DOHH2 (cell line): ENCODE results near the gene TPBGL.

ENCODE experiments used
- H3F3A ChIP-seq: fragments of 200-600 bp; sonication (generic), shearing (Covaris generic); 2 replicates; pipeline ENCODE4 v1.6.0; 2016; ENCODE audit warnings: antibody characterized with exemption, mild to moderate bottlenecking; ENCODE audit not compliant: control insufficient read depth, insufficient read depth
- H3K27ac ChIP-seq: fragments of 200-600 bp; sonication (generic); 2 replicates; pipeline ENCODE4 v1.5.1; 2014; ENCODE audit warnings: low read depth, mild to moderate bottlenecking, low read length, moderate library complexity
- H3K27me3 ChIP-seq: fragments of 200-600 bp; sonication (generic); 2 replicates; pipeline ENCODE4 v1.6.1; 2014; ENCODE audit warnings: mild to moderate bottlenecking, low read length, mixed read lengths; ENCODE audit not compliant: control insufficient read depth
- H3K36me3 ChIP-seq: fragments of 200-600 bp; sonication (generic); 2 replicates; pipeline ENCODE4 v1.6.1; 2014; ENCODE audit warnings: mild to moderate bottlenecking, low read length, moderate library complexity, mixed read lengths; ENCODE audit not compliant: control insufficient read depth
- H3K4me1 ChIP-seq: fragments of 200-600 bp; sonication (generic); 2 replicates; pipeline ENCODE4 v1.6.1; 2014; ENCODE audit warnings: mild to moderate bottlenecking, low read length, mixed read lengths; ENCODE audit not compliant: control insufficient read depth
- H3K4me2 ChIP-seq: fragments of 200-600 bp; sonication (generic); 2 replicates; pipeline ENCODE4 v1.6.0; 2014; ENCODE audit warnings: mild to moderate bottlenecking, low read length, moderate library complexity
- H3K4me3 ChIP-seq: fragments of 200-600 bp; sonication (generic); 2 replicates; pipeline ENCODE4 v1.5.1; 2014; ENCODE audit warnings: mild to moderate bottlenecking, low read length, mixed read lengths
- H3K79me2 ChIP-seq: fragments of 200-600 bp; sonication (generic); 2 replicates; pipeline ENCODE4 v1.6.1; 2014; ENCODE audit warnings: mild to moderate bottlenecking, low read length, mixed read lengths; ENCODE audit not compliant: control insufficient read depth
- H3K9me2 ChIP-seq: fragments of 200-600 bp; sonication (generic); replicated peaks from 2 replicates; pipeline ENCODE4 v1.6.1; 2014; ENCODE audit warnings: mild to moderate bottlenecking, low read length, mixed read lengths; ENCODE audit not compliant: control insufficient read depth
- H3K9me3 ChIP-seq: fragments of 200-600 bp; sonication (generic); 2 replicates; pipeline ENCODE4 v1.6.1; 2014; ENCODE audit warnings: antibody characterized with exemption, low read length, mixed read lengths; ENCODE audit not compliant: control insufficient read depth, insufficient read depth
- H4K20me1 ChIP-seq: fragments of 200-600 bp; sonication (generic); 2 replicates; pipeline ENCODE4 v1.6.0; 2014; ENCODE audit warnings: low read depth, mild to moderate bottlenecking, antibody characterized with exemption, low read length, moderate library complexity; ENCODE audit not compliant: control insufficient read depth, insufficient read depth
- CTCF ChIP-seq: fragments of 200-600 bp; sonication (generic); IDR thresholded peaks from one replicate; pipeline ENCODE4 v1.5.1; 2014; ENCODE audit warnings: antibody characterized with exemption, mild to moderate bottlenecking, low read depth, low read length; ENCODE audit not compliant: poor library complexity, severe bottlenecking
- EZH2phosphoT487 ChIP-seq: fragments of 200-600 bp; sonication (generic); IDR thresholded peaks from 2 replicates; pipeline ENCODE4 v1.6.1; 2017; ENCODE audit warnings: borderline replicate concordance, mild to moderate bottlenecking, antibody characterized with exemption, low read length, moderate library complexity, mixed read lengths

TPBGL gene, protein sequence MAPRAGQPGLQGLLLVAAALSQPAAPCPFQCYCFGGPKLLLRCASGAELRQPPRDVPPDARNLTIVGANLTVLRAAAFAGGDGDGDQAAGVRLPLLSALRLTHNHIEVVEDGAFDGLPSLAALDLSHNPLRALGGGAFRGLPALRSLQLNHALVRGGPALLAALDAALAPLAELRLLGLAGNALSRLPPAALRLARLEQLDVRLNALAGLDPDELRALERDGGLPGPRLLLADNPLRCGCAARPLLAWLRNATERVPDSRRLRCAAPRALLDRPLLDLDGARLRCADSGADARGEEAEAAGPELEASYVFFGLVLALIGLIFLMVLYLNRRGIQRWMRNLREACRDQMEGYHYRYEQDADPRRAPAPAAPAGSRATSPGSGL

DNA sequence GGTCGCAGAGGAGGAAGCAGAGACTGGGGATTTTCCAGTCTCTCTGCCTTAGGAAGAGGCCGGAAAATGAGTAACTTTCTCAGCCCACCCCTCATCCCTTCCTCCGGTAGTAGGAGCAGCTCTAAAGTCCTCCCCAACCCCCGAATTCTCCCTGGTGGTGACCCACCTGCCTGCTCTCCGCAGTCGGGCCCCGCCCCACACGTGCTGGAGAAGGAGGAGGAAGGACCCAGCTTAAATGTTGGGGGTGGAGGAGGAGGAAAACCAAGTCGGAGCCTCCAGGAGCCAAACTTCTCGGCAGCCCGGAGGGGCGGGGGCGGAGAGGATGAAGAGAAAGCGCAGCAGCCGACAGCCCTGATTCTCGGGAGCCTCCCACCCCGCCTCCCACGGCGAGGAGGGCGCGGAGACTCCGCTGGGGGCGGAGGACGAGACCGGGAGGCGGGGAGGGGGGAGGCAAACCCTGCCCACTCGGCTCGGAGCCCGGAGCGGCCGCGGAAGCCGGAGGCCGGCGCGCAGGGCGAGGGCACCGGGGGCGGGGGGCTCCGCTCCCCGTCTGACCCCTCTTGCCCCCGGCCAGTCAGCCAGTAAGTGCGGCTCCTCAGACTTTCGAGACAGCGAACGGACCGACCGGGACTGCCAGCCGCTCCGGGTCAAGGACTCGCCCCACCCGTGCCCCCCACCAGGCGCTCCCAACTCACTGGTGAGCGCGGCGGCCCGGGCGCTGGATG lies at the start of gene TPBGL:
Gene TPBGL, plus strand, starts transcription at position 464 of the 725 bp plus-strand sequence. CDS start 276 bp downstream, outside the sequence.
- H3K79me2 ChIP-seq = no peaks in the 10 kb centered on the region
- no peaks in the 10 kb centered on the region for H4K20me1 ChIP-seq
- no peaks in the 10 kb centered on the region for H3K9me2 ChIP-seq
- H3K9me3 ChIP-seq = no peaks in the 10 kb centered on the region
- no peaks in the 10 kb centered on the region for H3F3A ChIP-seq
- no peak for TF ChIP-seq CTCF
- TF ChIP-seq EZH2phosphoT487 = no peak
- no peaks in the 10 kb centered on the region for H3K36me3 ChIP-seq
- H3K4me1 ChIP-seq = no peaks in the 10 kb centered on the region
- no peak within 1 kb of the TSS for H3K4me3 ChIP-seq
- H3K27ac ChIP-seq = no peak within 1 kb of the TSS
- H3K4me2 ChIP-seq = no peak within 1 kb of the TSS
- H3K27me3 ChIP-seq = no peaks in the 10 kb centered on the region

DNA sequence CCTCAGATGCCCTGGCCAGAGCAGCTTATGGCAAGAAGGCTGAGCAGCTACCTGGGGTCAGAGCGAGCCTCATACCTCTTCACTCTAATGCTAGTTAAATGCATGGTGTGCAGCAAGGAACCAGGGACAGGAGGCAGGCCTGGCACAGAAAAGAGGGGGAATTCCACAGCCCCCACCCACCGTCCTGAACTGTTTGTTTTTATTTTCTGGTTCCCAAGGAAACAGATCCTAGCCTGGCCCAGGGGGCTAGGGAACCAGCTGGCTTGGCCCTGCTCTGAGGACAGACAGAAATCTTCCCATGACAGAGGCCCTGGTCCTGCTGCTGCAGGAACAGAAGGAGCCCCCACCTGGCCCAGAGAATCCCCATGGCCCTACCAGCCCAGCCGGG lies 49.2 kb upstream of the TPBGL start:
- H3K79me2 ChIP-seq = no peaks in the 10 kb centered on the region
- TF ChIP-seq EZH2phosphoT487 (no peak), CTCF (no peak)

DNA sequence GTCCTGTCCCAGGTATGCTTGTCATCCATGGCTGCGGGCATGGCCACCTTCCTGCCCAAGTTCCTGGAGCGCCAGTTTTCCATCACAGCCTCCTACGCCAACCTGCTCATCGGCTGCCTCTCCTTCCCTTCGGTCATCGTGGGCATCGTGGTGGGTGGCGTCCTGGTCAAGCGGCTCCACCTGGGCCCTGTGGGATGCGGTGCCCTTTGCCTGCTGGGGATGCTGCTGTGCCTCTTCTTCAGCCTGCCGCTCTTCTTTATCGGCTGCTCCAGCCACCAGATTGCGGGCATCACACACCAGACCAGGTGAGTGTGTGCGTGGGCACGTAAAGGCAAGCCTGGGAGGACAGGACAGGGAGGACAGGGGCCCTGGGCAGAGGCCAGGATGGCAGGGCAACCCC lies 47.3 kb upstream of the TPBGL start:
- Histone ChIP-seq H3K9me3 (no peaks in the 10 kb centered on the region), H3K36me3 (no peaks in the 10 kb centered on the region), H3K9me2 (no peaks in the 10 kb centered on the region), H3K4me2 (no peak overlapping the region), H3K27ac (no peak overlapping the region), H3K4me3 (no peak overlapping the region), H3K4me1 (no peaks in the 10 kb centered on the region), H3K27me3 (no peaks in the 10 kb centered on the region), H3F3A (no peaks in the 10 kb centered on the region), H3K79me2 (no peaks in the 10 kb centered on the region), H4K20me1 (no peaks in the 10 kb centered on the region)
- TF ChIP-seq CTCF = no peak
- no peak for TF ChIP-seq EZH2phosphoT487

More for the DNA sequence above, 49.2 kb upstream of the TPBGL start:
- no peaks in the 10 kb centered on the region for H3K36me3 ChIP-seq
- no peaks in the 10 kb centered on the region for H3K9me2 ChIP-seq
- no peak overlapping the region for H3K4me2 ChIP-seq
- H3K4me3 ChIP-seq = no peak overlapping the region
- no peaks in the 10 kb centered on the region for H3K4me1 ChIP-seq
- H4K20me1 ChIP-seq = no peaks in the 10 kb centered on the region
- H3K9me3 ChIP-seq = no peaks in the 10 kb centered on the region
- H3F3A ChIP-seq = no peaks in the 10 kb centered on the region
- no peaks in the 10 kb centered on the region for H3K27me3 ChIP-seq
- no peak overlapping the region for H3K27ac ChIP-seq
